Adrenal gland (tissue), 5 donors: ENCODE measurements around the gene OR2T8.

Experiments used
- POLR2A ChIP-seq, 2 donors: fragments of 450-650 bp; IDR thresholded peaks; one replicate each; pipeline ENCODE4 v1.6.1; 2017; ENCODE audit warnings: antibody characterized with exemption in 2 of 2, mild to moderate bottlenecking in 2 of 2, moderate library complexity in 1 of 2
- TF ChIP-seq, protein P1 (sequence below), 6 experiments: fragments of 450-650 bp in 4 of 6; fragments of 200-600 bp in 2 of 6; sonication (generic) in 1 of 6; IDR thresholded peaks; 1 replicate in 5 of 6; 2 replicates in 1 of 6; pipeline versions ENCODE4 v1.5.1 to v1.8.0; 2016 to 2021; ENCODE audit warnings: antibody characterized with exemption in 6 of 6, mild to moderate bottlenecking in 2 of 6, moderate library complexity in 1 of 6
- donor health status: DM: no; HTN: no; CAD: no.

DNA sequence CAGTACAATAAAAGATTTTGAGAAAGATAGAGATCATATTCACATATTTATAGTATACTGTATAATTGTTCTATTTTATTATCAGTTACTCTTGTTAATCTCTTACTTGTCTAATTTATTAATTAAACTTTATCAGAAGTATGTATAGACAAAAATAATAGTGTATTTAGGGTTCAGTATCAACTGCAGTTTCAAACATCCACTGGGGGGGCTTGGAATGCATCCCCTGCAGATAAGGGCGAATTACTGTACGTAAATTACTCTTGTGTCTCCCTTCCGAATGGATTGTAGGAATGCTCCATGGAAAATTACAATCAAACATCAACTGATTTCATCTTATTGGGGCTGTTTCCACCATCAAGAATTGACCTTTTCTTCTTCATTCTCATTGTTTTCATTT is 28.5 kb downstream of the OR2T8 start, which contains the start of gene OR2L8:
- TF ChIP-seq, protein P1, sequence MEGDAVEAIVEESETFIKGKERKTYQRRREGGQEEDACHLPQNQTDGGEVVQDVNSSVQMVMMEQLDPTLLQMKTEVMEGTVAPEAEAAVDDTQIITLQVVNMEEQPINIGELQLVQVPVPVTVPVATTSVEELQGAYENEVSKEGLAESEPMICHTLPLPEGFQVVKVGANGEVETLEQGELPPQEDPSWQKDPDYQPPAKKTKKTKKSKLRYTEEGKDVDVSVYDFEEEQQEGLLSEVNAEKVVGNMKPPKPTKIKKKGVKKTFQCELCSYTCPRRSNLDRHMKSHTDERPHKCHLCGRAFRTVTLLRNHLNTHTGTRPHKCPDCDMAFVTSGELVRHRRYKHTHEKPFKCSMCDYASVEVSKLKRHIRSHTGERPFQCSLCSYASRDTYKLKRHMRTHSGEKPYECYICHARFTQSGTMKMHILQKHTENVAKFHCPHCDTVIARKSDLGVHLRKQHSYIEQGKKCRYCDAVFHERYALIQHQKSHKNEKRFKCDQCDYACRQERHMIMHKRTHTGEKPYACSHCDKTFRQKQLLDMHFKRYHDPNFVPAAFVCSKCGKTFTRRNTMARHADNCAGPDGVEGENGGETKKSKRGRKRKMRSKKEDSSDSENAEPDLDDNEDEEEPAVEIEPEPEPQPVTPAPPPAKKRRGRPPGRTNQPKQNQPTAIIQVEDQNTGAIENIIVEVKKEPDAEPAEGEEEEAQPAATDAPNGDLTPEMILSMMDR (IDR thresholded peaks at IDR 0.05): no peak
- TF ChIP-seq POLR2A (IDR thresholded peaks at IDR 0.05): no peak
